Inflammatory macrophage (primary cell): ENCODE results near the gene EHD4.

Source experiments
- DNase-seq, 2 donors: peaks; one replicate each; pipeline ENCODE4 v3.0.0-alpha.2; 2020 to 2022

EHD4 gene

GRCh38 chr15:41893422-41894250 is 78.7 kb downstream of the EHD4 start, which contains the start of gene SPTBN5:
Gene SPTBN5 (minus strand): TSS chr15:41894053. CDS start chr15:41893497, 556 bp downstream.
- DNase-seq, result no peak

DNA sequence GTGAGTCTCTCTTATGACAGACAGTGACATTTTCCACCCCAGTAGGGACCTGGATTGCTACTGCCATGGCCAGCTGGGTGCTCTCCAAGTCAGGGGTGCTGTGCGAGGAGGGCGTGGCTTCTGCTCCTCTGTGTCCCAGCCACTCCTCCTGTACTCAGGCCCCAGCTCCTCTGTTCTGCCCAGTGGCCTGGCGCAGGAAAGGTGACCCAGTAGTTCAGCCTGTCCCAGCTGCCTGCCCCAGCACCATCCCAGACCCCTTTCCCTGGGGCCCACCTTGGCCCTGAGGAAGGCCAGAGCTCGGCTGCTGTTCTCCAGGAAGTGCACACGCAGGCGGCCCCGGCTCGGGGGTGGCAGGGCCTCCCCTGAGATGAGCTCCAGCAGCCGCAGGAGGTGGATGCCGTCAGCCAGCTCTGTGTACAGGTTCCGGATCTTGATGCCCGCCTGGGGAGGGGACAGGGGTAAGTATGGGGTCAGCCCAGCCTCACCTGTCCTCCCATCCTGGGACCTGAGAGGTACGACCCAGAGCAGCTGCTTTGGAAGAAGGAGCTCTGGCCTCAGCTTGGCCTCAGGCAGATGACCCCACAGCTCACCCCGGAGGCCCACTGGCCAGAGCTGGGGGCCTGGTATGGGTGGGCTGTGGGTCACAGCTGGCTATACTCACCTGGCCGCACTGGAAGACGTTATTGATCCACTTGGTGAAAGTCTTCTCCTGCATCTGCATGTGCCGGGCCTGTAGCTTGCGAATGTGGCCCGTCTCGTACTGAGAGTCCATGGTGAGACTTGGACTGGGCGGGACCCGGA is 79.5 kb downstream of the EHD4 start:
- DNase-seq, result no peak

- DNase-seq, result no peak
These were observed 80.4 kb downstream of the EHD4 start for GRCh38 chr15:41891946-41892345.

- DNase-seq, result no peak
These were observed 81.1 kb downstream of the EHD4 start for GRCh38 chr15:41891226-41891625.

DNA sequence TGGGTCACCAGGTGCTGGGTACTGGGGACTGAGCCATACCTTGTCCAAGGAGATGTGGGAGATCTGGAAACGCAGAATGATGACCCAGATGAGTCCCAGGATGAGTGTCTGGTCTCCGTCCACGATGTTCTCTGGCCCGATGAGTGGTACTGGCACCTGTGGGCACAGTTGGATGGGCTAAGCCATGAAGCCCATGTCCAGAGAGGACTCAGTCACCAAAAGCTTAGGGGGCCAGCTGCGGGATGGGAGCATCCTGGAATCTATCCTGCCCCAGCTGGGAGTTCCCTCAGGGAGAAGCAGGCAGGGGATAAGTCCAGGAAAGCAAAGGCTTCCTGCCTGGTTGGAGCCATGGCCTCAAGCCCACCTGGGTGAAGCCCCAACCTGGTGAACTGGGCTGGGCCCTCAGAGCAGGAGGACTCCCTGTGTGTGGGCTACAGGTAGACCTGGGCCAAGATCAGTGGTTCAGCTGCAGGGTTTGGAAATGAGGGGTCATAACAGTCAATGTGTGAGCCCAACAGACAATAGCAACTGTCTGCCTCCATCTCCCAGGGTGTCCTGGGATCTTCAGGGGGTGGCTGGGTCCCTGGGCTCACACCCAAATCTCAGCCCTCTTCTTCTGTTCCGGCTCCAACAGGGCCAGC is 82.2 kb downstream of the EHD4 start:
- no peak for DNase-seq

DNA sequence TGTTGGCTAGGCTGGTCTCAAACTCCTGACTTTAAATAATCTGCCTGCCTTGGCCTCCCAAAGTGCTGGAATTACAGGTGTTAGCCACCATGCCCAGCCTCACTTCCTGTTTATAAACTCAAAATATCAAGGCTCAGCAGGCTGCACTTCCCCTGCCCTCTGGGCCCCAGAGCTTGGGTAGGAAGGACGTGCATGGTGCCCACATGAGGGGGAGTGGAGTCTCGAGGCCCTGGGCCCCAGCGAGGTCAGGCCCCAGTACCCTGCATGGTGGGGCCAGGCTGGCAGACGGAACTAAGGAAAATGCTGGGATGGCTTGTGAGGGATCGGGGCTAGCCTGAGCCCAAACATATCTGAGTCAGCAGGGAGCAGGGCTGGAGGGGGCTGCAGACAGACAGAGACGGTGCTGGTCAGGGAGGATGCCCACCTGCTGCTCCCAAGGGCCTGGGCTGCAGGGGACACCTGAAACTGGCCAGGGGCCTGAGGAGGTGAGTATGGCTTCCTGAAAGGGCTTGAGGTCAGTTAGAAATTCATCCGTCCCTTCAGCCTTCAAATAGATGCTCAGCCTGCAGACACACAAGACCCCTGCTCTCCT is 83.6 kb downstream of the EHD4 start:
- peak in 1 of 2 donors; percentile 5 for DNase-seq

GRCh38 chr15:41887893-41888292 is 84.5 kb downstream of the EHD4 start:
- no peak for DNase-seq

DNA sequence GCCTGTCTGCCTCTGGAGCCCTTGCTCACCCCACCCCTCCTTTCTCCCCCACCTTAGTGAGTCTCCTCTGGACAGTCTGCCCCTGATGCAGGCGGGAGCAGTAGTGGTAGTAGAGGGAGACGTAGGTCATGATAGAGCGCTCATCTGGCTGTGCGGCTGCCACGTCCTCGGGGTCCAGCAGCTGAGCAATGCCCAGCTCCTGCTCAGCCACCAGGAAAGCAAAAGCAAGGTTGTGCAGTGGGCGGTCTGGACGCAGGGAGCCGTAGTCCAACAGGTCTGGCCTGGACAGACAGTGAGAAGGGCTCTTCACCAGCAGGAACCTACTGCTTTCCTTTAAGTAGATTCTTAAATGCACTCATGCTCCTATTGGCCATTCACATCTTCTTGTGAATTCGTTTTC is 85.2 kb downstream of the EHD4 start:
- DNase-seq, result no peak

- DNase-seq, result no peak
These were observed 85.6 kb downstream of the EHD4 start for GRCh38 chr15:41886741-41887140.

DNA sequence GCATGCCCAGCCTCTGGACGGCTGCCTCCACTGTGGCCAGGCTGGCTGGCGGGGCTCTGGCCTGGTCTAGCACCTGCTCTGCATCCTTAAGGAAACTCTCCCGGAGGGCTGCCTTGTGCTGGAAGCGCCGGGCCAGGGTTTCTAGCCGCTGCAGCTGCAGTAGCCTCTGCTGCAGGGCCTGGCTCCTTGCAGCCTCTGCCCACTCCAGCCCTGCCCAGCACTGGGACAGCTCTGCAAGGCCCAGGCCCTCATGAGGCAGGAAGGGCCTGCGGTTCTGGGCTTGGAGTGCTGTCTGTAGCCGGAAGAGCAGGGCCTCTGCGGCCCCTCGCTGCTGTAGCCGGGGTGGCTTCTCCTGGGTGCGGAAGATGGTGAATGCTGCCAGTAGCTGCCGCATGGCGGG is 86.5 kb downstream of the EHD4 start:
- DNase-seq, result no peak

DNA sequence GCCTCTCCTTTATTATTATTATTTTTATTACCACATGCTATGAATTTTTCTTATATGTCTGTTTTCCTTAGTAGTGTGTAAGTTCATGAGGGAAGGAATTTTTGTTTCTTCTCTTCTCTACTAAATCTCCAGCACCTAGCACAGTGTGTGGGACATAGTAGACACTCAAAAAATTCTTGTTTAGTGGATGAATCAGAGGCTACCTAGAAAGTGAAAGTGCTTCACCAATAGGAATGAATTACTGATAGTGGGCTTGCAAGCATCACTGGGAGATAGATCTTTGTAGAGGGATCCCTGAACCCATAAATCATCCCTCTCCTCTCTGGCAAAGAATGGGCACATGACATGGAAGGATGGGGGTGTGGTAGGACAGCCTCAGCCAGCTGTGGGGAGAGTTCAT is 87.0 kb downstream of the EHD4 start:
- DNase-seq, result no peak

DNA sequence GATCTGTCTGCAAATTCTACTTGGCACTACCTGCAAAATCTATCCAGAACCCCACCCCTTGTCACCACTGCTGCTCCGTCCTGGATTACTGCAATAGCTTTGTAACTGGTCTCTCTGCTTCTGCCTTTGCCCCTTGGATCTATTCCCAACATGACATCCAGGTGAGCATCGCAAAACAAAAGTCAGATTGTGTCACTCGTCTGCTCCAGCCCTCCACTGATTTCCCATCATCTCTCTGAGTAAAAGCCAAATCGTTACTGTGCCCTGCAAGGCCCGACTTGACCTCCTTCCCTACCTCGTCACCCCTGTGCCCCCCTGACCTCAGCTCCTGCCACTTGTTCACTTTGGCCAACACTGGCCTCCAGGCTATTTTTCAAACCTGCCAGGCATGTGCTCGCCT is 87.9 kb downstream of the EHD4 start:
- no peak for DNase-seq

- DNase-seq, result no peak
These were observed 88.9 kb downstream of the EHD4 start for GRCh38 chr15:41883484-41883825.

- peak in 1 of 2 donors; percentile 9 for DNase-seq
These were observed 89.5 kb downstream of the EHD4 start for GRCh38 chr15:41882689-41883483.

- no peak for DNase-seq
These were observed 90.3 kb downstream of the EHD4 start for GRCh38 chr15:41881920-41882688.

- no peak for DNase-seq
These were observed 90.8 kb downstream of the EHD4 start for GRCh38 chr15:41881550-41881919.

- DNase-seq, result no peak
These were observed 91.3 kb downstream of the EHD4 start for GRCh38 chr15:41881086-41881485.

GRCh38 chr15:41880156-41880877 is 92.0 kb downstream of the EHD4 start:
- DNase-seq, result no peak

GRCh38 chr15:41879321-41879845 is 93.0 kb downstream of the EHD4 start:
- DNase-seq, result no peak

DNA sequence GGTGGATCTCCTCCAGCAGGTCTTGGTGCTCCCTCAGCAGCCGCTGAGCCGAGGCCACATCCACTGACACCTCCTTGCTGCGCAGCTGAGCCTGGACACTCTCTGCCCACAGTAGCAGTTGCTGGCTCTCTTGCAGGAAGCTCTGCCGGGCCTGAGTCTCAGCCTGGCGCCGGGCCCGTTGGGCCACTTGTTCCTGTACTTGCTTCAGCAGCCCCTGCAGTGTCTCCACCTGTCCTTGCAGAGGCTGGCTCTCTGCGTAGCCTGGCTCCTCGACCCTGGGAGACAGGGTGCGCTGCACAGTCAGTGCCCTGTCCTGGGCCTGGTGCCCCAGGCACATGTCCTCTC is 94.0 kb downstream of the EHD4 start:
- DNase-seq, result no peak
